Measurements from ENCODE around the gene COL23A1.

Gene COL23A1

GRCh38 chr5:178581621-178582020 is 8.6 kb downstream of the COL23A1 start:
- TF ChIP-seq, protein P1, sequence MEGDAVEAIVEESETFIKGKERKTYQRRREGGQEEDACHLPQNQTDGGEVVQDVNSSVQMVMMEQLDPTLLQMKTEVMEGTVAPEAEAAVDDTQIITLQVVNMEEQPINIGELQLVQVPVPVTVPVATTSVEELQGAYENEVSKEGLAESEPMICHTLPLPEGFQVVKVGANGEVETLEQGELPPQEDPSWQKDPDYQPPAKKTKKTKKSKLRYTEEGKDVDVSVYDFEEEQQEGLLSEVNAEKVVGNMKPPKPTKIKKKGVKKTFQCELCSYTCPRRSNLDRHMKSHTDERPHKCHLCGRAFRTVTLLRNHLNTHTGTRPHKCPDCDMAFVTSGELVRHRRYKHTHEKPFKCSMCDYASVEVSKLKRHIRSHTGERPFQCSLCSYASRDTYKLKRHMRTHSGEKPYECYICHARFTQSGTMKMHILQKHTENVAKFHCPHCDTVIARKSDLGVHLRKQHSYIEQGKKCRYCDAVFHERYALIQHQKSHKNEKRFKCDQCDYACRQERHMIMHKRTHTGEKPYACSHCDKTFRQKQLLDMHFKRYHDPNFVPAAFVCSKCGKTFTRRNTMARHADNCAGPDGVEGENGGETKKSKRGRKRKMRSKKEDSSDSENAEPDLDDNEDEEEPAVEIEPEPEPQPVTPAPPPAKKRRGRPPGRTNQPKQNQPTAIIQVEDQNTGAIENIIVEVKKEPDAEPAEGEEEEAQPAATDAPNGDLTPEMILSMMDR (IDR thresholded peaks at IDR 0.05; ENCODE audit: low read length, missing control alignments), result no peak
- DNase-seq (ENCODE audit: low read depth), result no peak

DNA sequence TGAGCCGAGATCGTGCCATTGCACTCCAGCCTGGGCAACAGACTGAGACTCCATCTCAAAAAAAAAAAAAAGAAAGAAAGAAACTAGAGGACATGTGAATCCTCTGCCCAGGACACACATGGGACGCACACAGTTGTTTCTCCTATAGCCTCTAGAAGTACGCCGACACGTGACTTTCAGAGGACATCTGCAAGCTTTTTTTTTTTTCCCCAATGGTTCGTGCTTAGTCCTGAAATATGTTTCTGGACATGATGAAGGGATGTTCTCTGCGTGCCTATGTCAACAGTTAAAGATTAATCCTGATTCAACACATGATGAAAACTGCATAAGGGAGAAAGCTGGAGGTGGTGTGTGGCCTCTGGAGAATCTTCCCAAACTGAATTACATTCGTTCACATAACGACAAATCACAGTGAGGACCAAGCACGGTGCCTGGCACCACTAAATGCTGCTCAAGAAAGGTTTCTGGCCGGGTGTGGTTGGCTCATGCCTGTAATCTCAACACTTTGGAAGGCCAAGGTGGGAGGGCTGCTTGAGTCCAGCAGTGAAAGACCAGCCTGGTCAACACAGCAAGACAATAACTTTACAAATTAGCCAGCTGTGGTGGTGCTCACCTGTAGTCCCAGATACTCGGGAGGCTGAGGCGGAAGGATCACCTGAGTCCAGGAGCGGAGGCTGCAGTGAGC is 9.8 kb downstream of the COL23A1 start:
- no peak for DNase-seq (ENCODE audit: low read depth)
- H3K4me3 ChIP-seq (replicated peaks; ENCODE audit: low read depth, low read length), result no peak overlapping the region
- TF ChIP-seq, protein P1 (IDR thresholded peaks at IDR 0.05; ENCODE audit: low read length, missing control alignments), result no peak

More at GRCh38 chr5:178581621-178582020, 8.6 kb downstream of the COL23A1 start:
- H3K4me3 ChIP-seq (replicated peaks; ENCODE audit: low read depth, low read length), result no peak overlapping the region

DNA sequence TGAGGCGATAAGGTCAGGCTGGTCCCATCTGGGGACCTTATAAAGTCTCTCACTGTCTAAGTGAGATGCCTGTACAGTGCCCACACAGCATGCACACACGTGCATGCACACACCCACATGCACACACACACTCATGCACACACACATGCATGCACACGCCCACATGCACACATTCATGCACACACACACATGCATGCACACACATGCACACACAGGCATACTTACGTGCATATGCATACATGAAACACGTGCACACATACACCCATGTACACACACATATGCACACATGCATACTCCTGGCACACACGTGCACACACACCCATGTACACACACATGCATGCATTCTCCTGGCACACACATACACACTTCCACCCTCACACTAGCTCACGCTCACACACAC is 12.2 kb downstream of the COL23A1 start:
- H3K4me3 ChIP-seq (replicated peaks; ENCODE audit: low read depth, low read length), result no peak overlapping the region
- no peak for DNase-seq (ENCODE audit: low read depth)
- TF ChIP-seq, protein P1 (IDR thresholded peaks at IDR 0.05; ENCODE audit: low read length, missing control alignments), result no peak

DNA sequence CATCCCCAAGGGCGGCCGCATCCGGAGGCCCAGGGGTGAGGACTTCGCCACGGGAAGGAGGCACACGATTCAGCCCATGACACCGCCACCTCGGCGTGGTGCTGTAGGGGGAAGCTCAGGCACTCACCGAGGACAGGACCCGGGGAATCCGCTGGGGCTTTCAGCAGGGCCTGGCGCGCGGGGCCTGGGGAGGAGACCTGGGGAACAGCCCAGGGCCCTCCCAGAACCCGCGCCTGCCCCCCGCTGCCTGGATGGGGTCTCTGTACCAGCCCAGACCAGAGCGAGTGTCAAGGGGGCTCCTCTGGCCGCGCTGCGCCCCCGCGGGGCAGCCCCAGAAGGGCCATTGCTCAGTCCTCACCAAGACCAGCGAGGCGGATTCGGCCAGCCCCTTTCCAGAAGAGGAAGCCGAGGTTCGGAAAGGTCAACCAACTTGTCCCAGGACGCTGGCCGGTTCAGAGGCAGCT is 12.8 kb downstream of the COL23A1 start:
- TF ChIP-seq, protein P1 (IDR thresholded peaks at IDR 0.05; ENCODE audit: low read length, missing control alignments), result no peak
- DNase-seq (ENCODE audit: low read depth), result no peak
- H3K4me3 ChIP-seq (replicated peaks; ENCODE audit: low read depth, low read length), result no peak overlapping the region

GRCh38 chr5:178576591-178577351 is 13.4 kb downstream of the COL23A1 start:
- no peak for DNase-seq (ENCODE audit: low read depth)
- TF ChIP-seq, protein P1 (IDR thresholded peaks at IDR 0.05; ENCODE audit: low read length, missing control alignments), result no peak
- no peak overlapping the region for H3K4me3 ChIP-seq (replicated peaks; ENCODE audit: low read depth, low read length)

- no peak overlapping the region for H3K4me3 ChIP-seq (replicated peaks; ENCODE audit: low read depth, low read length)
- no peak for DNase-seq (ENCODE audit: low read depth)
- TF ChIP-seq, protein P1 (IDR thresholded peaks at IDR 0.05; ENCODE audit: low read length, missing control alignments), result no peak
Observed at GRCh38 chr5:178573216-178573615, 17.0 kb downstream of the COL23A1 start.

Data from fibroblast of pulmonary artery (primary cell).